Spleen (tissue), 7 donors: ENCODE measurements around the gene AKT1.

Experiments
- CTCF ChIP-seq, 11 experiments: fragments of 200-600 bp in 7 of 11; fragments of 450-650 bp in 4 of 11; sonication (generic) in 4 of 11; IDR thresholded peaks in 8 of 11; conservative IDR thresholded peaks in 3 of 11; 1 replicate in 7 of 11; 2 replicates in 4 of 11; pipeline versions ENCODE4 v1.4.0 to v1.8.0; 2016 to 2021; ENCODE audit warnings: antibody characterized with exemption in 11 of 11, inconsistent platforms in 4 of 11, mild to moderate bottlenecking in 1 of 11
- POLR2A ChIP-seq, 3 donors: fragments of 450-650 bp; IDR thresholded peaks; one replicate each; pipeline ENCODE4 v1.5.1; 2017; ENCODE audit warnings: antibody characterized with exemption in 3 of 3, mild to moderate bottlenecking in 1 of 3
- donor health status: DM: no; HTN: no; CAD: no; lungs with moderate emphysema.
- donor health status: DM: no; HTN: no; CAD: no.
- donor health status: DM: no; HTN: no; CAD: no.

- TF ChIP-seq CTCF (IDR thresholded peaks at IDR 0.05 in 8 of 11, conservative IDR thresholded peaks at IDR 0.05 in 3 of 11) (no peak), POLR2A (IDR thresholded peaks at IDR 0.05) (no peak)
These were observed 43.2 kb downstream of the AKT1 start for GRCh38 chr14:104752423-104752734.
